Measurements from ENCODE around the gene DUSP28. TPM values are rescaled to one million over a fixed set of nuclear protein-coding genes. Genes with fewer than 3 reads are reported as not detected.

The DUSP28 gene
- total RNA-seq, 2 donors from 2014 or later: 5.8 to 14.3 TPM

GRCh38 chr2:240586198-240586918 is 26.2 kb downstream of the DUSP28 start, which contains the start of gene CAPN10:
CAPN10 (plus strand) TSS chr2:240586734; CDS start chr2:240586912, 178 bp downstream.
- TF ChIP-seq CTCF (IDR thresholded peaks at IDR 0.05): no peak
- Histone ChIP-seq H3K27ac (peak within 1 kb of the TSS; percentile 88 to 95), H3K9me3 (no peaks in the 10 kb centered on the region), H3K27me3 (replicated peaks; ENCODE audit: insufficient read depth) (no peaks in the 10 kb centered on the region), H3K4me1 (ENCODE audit: control insufficient read depth in 1 of 2, low read depth in 2 of 2) (peaks cover 22 to 34% of the 10 kb centered on the region in 2 donors), H3K4me3 (peak within 1 kb of the TSS; percentile 91), H3K36me3 (peaks cover 9% of the 10 kb centered on the region)
- ATAC-seq (ENCODE audit: insufficient number of reproducible peaks, low FRiP score, low read depth) (peak; percentile 85), DNase-seq (ENCODE audit: low spot score) (peak; percentile 95)

- Histone ChIP-seq H3K9me3 (no peaks in the 10 kb centered on the region), H3K4me3 (peak overlapping the region; percentile 91), H3K27ac (peak overlapping the region in 1 of 2 donors; percentile 95), H3K36me3 (peaks cover 15% of the 10 kb centered on the region), H3K27me3 (replicated peaks; ENCODE audit: insufficient read depth) (no peaks in the 10 kb centered on the region), H3K4me1 (ENCODE audit: control insufficient read depth in 1 of 2, low read depth in 2 of 2) (peaks cover 22 to 34% of the 10 kb centered on the region in 2 donors)
- TF ChIP-seq CTCF (IDR thresholded peaks at IDR 0.05): no peak
- DNase-seq (ENCODE audit: low spot score) (no peak), ATAC-seq (ENCODE audit: insufficient number of reproducible peaks, low FRiP score, low read depth) (no peak)
Measured at GRCh38 chr2:240586919-240587800, 27.0 kb downstream of the DUSP28 start.

- no peaks in the 10 kb centered on the region for H3K27me3 ChIP-seq (replicated peaks; ENCODE audit: insufficient read depth)
- no peak for DNase-seq (ENCODE audit: low spot score)
Measured at GRCh38 chr2:240588006-240588655, 28.0 kb downstream of the DUSP28 start.

GRCh38 chr2:240588669-240589068 is 28.5 kb downstream of the DUSP28 start:
- peaks cover 22 to 34% of the 10 kb centered on the region in 2 donors for H3K4me1 ChIP-seq (ENCODE audit: control insufficient read depth in 1 of 2, low read depth in 2 of 2)
- H3K9me3 ChIP-seq: no peaks in the 10 kb centered on the region
- no peak for DNase-seq (ENCODE audit: low spot score)
- no peaks in the 10 kb centered on the region for H3K27me3 ChIP-seq (replicated peaks; ENCODE audit: insufficient read depth)
- H3K4me3 ChIP-seq: no peak overlapping the region
- TF ChIP-seq CTCF (IDR thresholded peaks at IDR 0.05): no peak
- H3K27ac ChIP-seq: no peak overlapping the region
- peaks cover 15% of the 10 kb centered on the region for H3K36me3 ChIP-seq
- no peak for ATAC-seq (ENCODE audit: insufficient number of reproducible peaks, low FRiP score, low read depth)

More at GRCh38 chr2:240588006-240588655, 28.0 kb downstream of the DUSP28 start:
- H3K36me3 ChIP-seq: peaks cover 15% of the 10 kb centered on the region
- TF ChIP-seq CTCF (IDR thresholded peaks at IDR 0.05): no peak
- peak overlapping the region; percentile 91 for H3K4me3 ChIP-seq
- no peak for ATAC-seq (ENCODE audit: insufficient number of reproducible peaks, low FRiP score, low read depth)
- H3K4me1 ChIP-seq (ENCODE audit: control insufficient read depth in 1 of 2, low read depth in 2 of 2): peaks cover 22 to 34% of the 10 kb centered on the region in 2 donors
- no peaks in the 10 kb centered on the region for H3K9me3 ChIP-seq
- no peak overlapping the region for H3K27ac ChIP-seq

Data from thoracic aorta (tissue), 2 donors.